Measurements from ENCODE around the gene PLEKHA8.

The PLEKHA8 gene

DNA sequence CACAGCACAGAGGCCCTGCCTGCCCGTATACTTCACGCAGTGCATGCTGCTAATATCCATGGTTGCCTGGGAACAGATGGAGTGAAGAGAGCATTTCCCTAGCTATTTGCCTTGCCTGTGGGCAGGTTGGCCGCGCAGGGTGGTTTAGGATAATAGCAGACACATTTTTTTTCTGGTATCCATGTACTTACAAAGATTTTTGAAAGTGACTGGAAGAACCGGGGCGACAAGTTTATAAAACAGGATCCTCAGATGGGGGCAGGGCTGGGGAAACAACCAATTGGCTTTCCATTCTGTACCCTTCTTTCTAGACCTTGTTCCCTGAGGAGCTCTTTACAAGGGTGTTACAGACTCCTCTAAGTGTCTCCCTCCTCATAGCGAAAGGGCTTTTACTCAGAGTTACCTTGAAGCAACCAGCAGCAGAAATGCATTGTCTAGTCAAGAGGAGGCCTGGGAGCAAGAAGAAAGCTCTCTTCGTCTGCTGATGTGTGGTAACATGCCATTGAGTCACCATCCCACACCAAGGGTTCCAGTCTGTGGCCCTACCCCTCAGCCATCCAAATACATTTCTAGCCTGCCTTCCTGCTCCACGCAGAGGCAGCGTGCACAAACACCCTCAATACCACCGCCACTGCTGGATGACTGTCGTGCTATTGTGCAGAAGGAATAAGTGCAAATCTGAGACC lies 138.1 kb downstream of the PLEKHA8 start:
- DNase-seq = no peak
- Histone ChIP-seq H3K4me1 (ENCODE audit: low read length) (peaks cover 18% of the 10 kb centered on the region), H3K9ac (ENCODE audit: low read length) (no peak overlapping the region), H3K79me2 (ENCODE audit: low read length) (no peaks in the 10 kb centered on the region), H3K4me3 (ENCODE audit: low read length) (no peak overlapping the region), H3F3A (ENCODE audit: insufficient read depth, low read length) (no peaks in the 10 kb centered on the region; the same call in 1 of the 2 replicates), H4K20me1 (ENCODE audit: insufficient read depth, low read length) (no peaks in the 10 kb centered on the region), H3K9me2 (replicated peaks; ENCODE audit: insufficient read depth, low read length) (no peaks in the 10 kb centered on the region), H3K27ac (ENCODE audit: low read length) (no peak overlapping the region), H3K4me2 (ENCODE audit: low read depth, low read length) (no peak overlapping the region), H2AFZ (ENCODE audit: low read length) (no peak overlapping the region), H3K9me3 (replicated peaks; ENCODE audit: insufficient read depth, low read length) (no peaks in the 10 kb centered on the region), H3K27me3 (replicated peaks; ENCODE audit: insufficient read depth, low read length) (no peaks in the 10 kb centered on the region), H3K36me3 (replicated peaks; ENCODE audit: insufficient read depth, low read length) (no peaks in the 10 kb centered on the region)
- TF ChIP-seq EZH2phosphoT487 (IDR thresholded peaks at IDR 0.05; ENCODE audit: low read length) = no peak
- TF ChIP-seq, protein P1, sequence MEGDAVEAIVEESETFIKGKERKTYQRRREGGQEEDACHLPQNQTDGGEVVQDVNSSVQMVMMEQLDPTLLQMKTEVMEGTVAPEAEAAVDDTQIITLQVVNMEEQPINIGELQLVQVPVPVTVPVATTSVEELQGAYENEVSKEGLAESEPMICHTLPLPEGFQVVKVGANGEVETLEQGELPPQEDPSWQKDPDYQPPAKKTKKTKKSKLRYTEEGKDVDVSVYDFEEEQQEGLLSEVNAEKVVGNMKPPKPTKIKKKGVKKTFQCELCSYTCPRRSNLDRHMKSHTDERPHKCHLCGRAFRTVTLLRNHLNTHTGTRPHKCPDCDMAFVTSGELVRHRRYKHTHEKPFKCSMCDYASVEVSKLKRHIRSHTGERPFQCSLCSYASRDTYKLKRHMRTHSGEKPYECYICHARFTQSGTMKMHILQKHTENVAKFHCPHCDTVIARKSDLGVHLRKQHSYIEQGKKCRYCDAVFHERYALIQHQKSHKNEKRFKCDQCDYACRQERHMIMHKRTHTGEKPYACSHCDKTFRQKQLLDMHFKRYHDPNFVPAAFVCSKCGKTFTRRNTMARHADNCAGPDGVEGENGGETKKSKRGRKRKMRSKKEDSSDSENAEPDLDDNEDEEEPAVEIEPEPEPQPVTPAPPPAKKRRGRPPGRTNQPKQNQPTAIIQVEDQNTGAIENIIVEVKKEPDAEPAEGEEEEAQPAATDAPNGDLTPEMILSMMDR (IDR thresholded peaks at IDR 0.05; ENCODE audit: low read length) = no peak
- no peak for TF ChIP-seq EZH2 (optimal IDR thresholded peaks at IDR 0.05; ENCODE audit: low read depth, low read length)

DNA sequence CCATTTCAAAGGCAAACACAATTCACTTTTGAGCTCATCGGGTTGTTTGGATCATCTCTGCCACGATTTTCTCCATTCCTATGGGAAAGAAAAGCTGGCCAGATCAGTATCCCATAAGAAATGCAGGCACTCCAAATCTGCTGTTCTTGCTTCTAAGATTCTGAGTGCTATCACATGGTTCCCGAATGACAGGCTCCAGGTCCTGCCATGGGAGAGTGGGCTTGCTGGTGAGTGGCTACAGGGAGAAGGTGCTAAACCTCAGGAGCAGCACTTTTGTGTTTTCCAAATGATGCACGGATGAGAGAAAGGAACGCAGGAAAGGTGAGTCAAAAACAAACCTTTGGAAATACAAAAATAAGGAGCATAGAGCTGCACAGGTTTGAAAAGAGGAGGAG lies 138.6 kb downstream of the PLEKHA8 start:
- Histone ChIP-seq H3K79me2 (ENCODE audit: low read length) (no peaks in the 10 kb centered on the region), H3K9me2 (replicated peaks; ENCODE audit: insufficient read depth, low read length) (no peaks in the 10 kb centered on the region), H3K27me3 (replicated peaks; ENCODE audit: insufficient read depth, low read length) (no peaks in the 10 kb centered on the region), H3F3A (ENCODE audit: insufficient read depth, low read length) (no peaks in the 10 kb centered on the region; the same call in 1 of the 2 replicates), H3K9me3 (replicated peaks; ENCODE audit: insufficient read depth, low read length) (no peaks in the 10 kb centered on the region), H3K4me3 (ENCODE audit: low read length) (no peak overlapping the region), H3K36me3 (replicated peaks; ENCODE audit: insufficient read depth, low read length) (no peaks in the 10 kb centered on the region), H3K4me2 (ENCODE audit: low read depth, low read length) (no peak overlapping the region), H3K27ac (ENCODE audit: low read length) (no peak overlapping the region), H3K4me1 (ENCODE audit: low read length) (peaks cover 18% of the 10 kb centered on the region), H4K20me1 (ENCODE audit: insufficient read depth, low read length) (no peaks in the 10 kb centered on the region), H2AFZ (ENCODE audit: low read length) (no peak overlapping the region), H3K9ac (ENCODE audit: low read length) (no peak overlapping the region)
- no peak for DNase-seq
- TF ChIP-seq, protein P1 (IDR thresholded peaks at IDR 0.05; ENCODE audit: low read length) = no peak
- TF ChIP-seq EZH2 (optimal IDR thresholded peaks at IDR 0.05; ENCODE audit: low read depth, low read length) (no peak), EZH2phosphoT487 (IDR thresholded peaks at IDR 0.05; ENCODE audit: low read length) (no peak)

DNA sequence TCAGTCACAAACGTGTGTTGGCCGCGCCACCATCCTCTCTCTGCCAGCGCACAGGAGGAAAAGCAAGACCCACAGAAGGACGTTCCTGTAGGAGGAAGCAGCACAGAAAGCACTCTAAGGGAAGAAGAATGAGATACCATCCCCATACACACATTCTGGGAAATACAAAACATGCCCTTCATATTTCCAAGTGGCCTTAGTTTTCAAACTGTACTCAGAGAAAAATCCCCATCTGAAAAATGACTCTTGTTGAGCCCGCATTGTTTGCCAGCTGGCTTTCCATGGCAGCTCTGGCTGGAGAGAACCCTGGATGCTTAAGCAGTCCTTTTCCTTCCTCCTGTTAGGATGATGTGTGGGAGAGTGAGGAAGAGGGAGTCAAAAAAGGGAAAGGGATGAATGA lies 139.7 kb downstream of the PLEKHA8 start:
- Histone ChIP-seq H3K9ac (ENCODE audit: low read length) (no peak overlapping the region), H3K27ac (ENCODE audit: low read length) (no peak overlapping the region), H3K79me2 (ENCODE audit: low read length) (no peaks in the 10 kb centered on the region), H3K9me2 (replicated peaks; ENCODE audit: insufficient read depth, low read length) (no peaks in the 10 kb centered on the region), H3K27me3 (replicated peaks; ENCODE audit: insufficient read depth, low read length) (no peaks in the 10 kb centered on the region), H4K20me1 (ENCODE audit: insufficient read depth, low read length) (no peaks in the 10 kb centered on the region), H3K4me1 (ENCODE audit: low read length) (peaks cover 11% of the 10 kb centered on the region), H3K9me3 (replicated peaks; ENCODE audit: insufficient read depth, low read length) (no peaks in the 10 kb centered on the region), H3K4me2 (ENCODE audit: low read depth, low read length) (no peak overlapping the region), H3K4me3 (ENCODE audit: low read length) (no peak overlapping the region), H3K36me3 (replicated peaks; ENCODE audit: insufficient read depth, low read length) (no peaks in the 10 kb centered on the region), H2AFZ (ENCODE audit: low read length) (no peak overlapping the region), H3F3A (ENCODE audit: insufficient read depth, low read length) (no peaks in the 10 kb centered on the region)
- DNase-seq = no peak
- no peak for TF ChIP-seq EZH2 (optimal IDR thresholded peaks at IDR 0.05; ENCODE audit: low read depth, low read length)
- TF ChIP-seq, protein P1 (IDR thresholded peaks at IDR 0.05; ENCODE audit: low read length) = no peak
- TF ChIP-seq EZH2phosphoT487 (IDR thresholded peaks at IDR 0.05; ENCODE audit: low read length) = no peak
